SK-N-MC (cell line): Measurements from ENCODE around the gene TRPM6.

ENCODE experiments used
- EZH2 ChIP-seq: fragments of 200-600 bp; sonication (generic); IDR thresholded peaks from one replicate; pipeline ENCODE4 v1.6.1; 2017; ENCODE audit warnings: antibody characterized with exemption
- FOXP2 ChIP-seq: optimal IDR thresholded peaks from 2 replicates; pipeline ENCODE3; 2011; ENCODE audit warnings: mild to moderate bottlenecking, moderate library complexity; ENCODE audit not compliant: insufficient read depth; ENCODE audit errors: extremely low read length, control extremely low read depth
- POLR2AphosphoS5 ChIP-seq: IDR thresholded peaks from 2 replicates; pipeline ENCODE4 v1.6.1; 2012; ENCODE audit warnings: mild to moderate bottlenecking, low read depth, low read length, borderline replicate concordance

DNA sequence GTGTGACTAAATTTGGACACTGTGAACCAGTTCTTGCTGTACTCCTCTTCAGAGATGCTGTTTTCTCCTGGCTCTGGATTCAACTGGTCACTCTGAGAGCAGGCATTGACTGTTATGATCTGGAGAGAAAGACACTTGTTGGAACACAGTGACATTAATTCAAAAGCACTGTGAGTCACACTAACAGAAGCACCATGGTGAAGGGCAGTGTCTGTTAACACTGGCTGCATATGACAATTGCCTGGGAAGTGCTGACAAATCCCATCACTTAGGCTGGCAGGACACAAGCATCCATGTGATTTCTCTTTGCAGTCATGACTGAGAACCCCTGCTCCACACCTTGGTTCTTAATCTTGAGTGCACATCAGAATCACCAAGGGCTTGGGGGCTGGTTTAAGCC lies 132.4 kb downstream of the TRPM6 start:
- no peak for TF ChIP-seq POLR2AphosphoS5
- TF ChIP-seq EZH2, result no peak
- TF ChIP-seq FOXP2, result no peak
